Bone marrow (tissue), 2 donors: Measurements from ENCODE around the gene RAB31.

Source experiments
- DNase-seq, 2 donors: peaks; one replicate each; lab custom pipeline; 2025; lab: John Stamatoyannopoulos, UW

Gene RAB31

DNA sequence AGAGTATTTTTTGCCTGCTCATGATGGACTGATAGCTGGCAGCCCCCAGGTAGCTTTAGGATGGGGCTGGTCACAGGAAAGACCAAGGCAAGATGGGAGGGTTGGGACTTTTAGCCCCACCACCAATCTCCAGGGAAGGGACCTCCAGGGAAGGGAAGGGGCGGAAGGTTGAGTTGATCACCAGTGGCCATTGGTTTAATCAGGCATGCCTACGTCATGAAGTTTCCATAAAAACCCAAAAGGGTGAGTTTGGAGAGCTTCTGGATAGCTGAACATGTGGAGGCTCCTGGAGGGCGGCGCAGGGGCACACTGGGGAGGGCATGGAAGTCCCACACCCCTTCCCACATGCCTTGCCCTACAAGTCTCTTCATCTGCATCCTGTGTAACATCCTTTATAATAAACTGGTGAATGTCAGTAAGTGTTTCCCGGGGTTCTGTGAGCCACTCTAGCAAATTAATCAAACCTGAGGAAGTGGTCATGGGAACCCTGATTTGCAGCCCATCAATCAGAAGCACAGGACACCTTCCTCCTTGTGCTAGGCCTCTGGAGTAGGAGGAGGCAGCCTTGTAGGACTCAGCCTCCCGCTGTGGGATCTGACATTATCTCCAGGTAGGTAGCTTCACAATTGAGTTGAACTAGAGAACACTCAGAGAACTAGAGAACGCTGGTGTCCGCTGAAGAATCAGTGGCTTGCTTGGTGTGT is 30.3 kb downstream of the RAB31 start:
- DNase-seq, result no peak

DNA sequence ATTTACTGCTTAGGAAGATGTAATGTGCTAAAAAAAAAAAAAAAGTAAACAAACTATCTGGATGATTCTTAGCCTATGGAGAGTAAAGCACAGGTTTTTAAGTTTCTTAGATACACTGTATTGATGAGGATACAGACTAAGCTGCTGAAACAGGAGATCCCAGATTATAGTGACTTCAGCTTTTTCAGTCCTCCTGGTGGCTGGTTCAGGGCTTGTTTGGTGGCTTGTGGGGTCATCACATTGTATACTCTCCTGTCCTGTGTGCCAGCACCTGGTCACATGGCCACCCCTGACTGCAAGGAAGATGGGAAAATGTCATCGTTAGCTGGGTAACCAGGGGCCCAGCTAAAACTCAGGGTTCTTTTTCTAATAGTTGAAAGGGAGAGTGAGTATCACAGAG is 31.4 kb downstream of the RAB31 start:
- DNase-seq, result no peak

DNA sequence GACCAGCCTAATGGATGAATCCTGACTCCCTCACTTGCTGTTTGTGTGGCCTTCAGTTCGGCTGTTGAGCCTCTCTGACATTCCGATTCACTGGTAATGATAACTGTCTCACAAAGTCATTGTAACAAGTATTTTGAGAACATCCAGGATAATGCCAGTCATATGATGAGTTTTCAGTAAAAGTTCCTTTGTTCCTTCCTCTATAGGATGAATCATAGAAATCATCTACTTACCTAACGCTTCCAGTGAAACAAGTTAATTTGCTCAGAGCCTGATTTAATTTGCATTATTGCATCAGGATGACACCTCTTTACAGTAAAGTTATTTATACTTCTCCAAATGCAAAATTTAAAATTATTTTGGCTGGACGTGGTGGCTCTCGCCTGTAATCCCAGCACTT is 32.0 kb downstream of the RAB31 start:
- DNase-seq, result no peak

DNA sequence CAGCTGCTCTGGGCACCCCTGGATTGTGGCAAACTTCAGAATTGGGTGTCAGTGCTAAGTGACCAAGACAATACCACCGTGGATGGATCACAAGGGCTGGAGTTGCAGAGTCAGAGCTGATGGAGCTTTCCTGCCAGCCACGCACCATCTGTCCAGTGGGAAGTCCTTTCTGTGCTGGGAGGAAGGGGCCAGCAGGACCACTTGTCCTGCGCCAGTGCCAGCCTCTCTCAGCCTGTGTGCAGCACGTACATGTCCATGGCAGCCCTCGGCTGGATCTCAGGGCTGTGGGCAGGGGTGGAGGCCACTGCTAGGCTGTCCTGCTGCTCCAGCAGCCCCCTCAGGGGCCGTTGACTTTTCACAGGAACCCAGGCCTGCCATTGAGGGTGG is 33.3 kb downstream of the RAB31 start:
- DNase-seq, result no peak

DNA sequence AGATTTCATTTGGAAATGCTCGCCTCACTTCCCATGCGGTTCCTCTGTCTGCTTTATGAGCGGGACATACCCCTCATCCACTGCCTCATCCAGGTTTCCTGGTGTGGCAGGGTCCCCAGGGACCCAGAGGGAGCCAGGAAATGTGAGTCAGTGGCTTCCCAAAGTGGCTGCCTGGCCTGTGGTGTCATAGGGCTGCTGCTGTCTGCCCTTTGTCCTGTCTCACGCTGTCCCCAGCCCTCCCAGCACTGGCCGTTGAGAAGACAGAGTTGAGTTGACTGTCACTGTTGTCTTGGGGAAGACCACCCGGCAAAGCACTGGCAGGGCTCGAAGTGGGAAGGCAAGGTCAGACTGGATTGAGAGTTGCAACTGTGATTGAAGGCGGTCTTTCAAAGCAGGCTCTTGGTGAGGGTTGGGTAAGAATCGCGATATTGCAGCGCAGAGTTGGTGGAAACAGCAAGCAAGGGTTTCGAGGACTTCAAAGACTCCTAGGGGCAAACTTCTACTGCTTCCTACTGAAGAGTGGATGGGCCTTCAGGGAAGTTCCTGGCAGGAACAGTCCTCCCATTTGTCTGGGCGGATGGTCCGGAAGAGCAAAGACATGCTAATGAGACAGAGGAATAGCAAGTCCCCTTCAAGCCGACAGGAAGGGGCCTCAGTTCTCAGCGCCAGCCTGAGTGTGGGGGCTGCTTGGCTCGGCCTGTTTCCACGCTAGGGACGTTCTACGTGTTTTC is 33.9 kb downstream of the RAB31 start:
- no peak for DNase-seq

DNA sequence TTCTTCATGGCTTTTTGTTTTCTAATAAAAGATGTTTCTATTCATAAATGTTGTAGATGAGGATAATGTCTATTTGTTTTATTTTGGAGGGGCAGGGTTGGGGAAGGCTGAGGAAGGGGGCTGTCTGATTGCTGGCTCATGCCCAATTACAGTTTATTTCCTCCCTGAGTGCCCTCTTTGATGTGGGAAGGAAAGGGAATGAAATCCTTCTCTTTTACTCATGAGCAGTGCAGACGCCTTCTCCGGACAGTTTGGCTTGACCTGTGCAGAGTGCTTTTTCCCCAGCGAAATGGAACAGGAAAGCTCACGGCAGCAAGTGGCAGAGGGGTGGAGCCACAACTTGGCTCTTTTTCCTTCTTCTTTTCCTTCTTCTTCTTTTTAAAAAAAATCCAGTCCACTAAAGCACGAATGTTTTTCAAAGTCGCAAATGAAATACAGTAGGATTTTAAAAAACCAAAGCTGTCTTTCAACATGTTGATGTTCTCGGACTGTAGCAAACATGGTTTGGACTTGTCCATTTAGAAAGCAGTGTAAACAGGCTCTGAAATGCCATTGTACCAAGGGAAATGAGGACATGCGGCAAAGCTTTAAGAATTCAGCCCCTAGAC is 34.5 kb downstream of the RAB31 start:
- no peak for DNase-seq

DNA sequence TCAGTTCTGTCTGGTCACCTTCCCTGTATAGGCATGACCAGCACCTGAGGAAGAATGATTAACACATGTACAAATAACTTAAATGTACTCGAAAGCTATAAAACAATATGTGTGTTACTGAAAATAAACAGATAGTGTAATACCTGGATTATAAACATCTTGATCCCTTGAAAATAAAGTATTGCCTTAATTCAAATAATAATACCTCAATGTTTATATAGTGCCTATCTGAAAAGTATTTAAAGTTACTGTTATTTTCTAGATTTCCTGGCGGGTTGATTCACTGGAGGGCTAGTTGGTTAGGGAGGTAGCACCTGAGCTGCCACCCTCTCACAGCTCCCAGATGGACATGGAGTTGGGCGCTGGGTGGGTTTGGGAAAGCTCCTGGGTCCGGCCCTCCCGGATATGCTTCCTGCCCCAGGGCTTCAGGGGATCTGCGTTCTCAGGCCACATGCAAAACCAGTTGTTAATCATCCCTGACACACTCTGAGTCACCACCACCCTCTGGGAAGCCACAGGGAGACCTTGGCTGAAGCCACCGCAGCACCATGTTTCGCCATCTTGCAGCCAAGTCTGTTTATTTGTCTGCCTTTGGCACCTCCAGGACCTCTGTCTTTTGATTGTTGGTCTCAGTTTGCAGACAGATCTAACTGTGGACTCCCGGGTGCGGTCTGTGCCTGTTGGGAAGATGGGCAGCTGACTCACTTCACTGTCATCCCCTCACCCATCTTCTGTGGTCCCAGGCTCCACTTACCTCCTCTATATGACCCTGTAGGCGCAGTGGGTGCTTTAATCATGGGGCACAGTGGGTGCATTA is 35.3 kb downstream of the RAB31 start:
- peak; percentile 12 to 56 for DNase-seq

DNA sequence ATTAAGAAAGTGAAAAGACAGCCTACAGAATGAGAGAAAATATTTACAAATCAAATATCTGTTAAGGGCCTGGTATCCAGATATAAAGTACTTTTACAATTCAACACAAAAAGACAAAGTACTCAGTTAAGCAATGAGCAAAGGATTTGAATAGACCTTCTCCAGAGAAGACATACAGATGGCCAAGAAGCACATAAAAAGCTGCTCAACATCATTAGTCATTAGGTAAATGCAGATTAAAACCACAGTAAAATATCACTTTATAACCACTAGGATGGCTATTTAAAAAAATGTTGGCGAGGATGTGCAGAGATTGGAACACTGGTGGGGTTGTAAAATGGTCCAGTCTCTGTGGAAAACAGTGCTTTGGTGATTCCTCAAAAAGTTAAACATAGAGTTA is 38.9 kb downstream of the RAB31 start:
- no peak for DNase-seq

DNA sequence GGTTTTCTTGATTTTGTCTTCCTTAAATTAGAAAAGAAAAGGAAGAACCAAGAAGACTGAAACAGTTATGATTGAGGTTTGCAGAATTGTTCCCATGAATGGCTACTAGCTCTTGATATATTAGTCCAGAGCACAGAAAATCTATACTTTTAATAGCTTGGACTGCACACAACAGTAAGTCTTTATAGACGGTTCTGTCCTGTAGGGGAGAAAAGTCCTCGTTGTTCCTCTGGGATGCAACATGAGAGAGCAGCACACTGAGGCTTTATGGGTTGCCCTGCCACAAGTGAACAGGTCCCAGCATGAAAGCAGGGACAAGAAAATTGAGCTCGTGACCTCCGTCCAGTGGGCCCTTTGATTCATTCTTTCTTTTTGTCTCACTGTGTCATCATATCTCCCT is 41.5 kb downstream of the RAB31 start:
- no peak for DNase-seq

DNA sequence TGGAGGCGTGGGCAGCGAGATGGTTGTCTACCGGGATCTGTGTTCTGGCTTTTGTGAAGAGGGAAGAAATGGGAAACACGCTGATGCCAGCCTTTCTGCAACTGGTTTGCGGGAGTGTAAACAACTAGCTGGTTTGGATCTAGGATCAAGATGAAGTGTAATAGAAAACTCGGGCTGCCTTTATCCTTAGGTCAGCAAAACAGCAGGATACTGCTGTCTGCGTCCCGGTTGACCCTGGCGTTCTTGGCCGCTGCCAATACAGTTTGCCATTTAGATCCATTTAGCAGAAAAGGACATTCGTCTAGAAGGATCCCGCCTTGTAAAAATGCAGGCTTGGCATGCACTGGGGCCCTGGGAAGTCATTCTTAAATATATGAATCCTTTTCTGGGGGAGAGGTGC is 42.0 kb downstream of the RAB31 start:
- no peak for DNase-seq

DNA sequence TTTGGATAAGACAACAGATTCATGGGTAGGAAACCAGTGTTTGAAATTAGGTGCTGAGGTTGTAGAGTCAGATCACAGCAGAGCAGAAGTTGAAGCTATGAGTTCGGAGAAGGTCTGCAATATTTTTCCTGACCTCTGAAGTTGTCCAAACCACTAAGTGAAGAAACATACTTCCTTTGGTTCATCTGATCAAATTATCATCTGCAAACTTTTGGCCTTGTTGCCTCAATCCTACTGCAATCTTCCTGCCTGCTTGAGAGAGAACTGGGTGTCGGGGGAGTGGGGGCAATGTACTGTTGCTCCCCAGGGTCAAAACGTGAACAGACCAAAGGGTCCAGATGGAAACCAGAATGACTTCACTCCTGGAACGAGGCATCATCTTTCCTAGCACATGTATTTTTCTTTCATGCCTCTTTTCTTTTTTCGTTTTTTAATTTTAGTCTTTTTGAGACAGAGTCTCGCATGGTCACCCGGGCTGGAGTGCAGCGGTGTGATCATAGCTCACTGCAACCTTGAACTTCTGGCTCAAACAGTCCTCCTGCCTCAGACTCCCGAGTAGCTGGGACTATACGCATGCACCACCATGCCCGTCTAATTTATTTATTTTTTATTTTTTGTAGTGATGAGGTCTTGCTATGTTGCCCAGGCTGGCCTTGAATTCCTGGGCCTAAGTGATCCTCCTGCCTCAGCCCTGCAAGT is 42.7 kb downstream of the RAB31 start:
- no peak for DNase-seq

DNA sequence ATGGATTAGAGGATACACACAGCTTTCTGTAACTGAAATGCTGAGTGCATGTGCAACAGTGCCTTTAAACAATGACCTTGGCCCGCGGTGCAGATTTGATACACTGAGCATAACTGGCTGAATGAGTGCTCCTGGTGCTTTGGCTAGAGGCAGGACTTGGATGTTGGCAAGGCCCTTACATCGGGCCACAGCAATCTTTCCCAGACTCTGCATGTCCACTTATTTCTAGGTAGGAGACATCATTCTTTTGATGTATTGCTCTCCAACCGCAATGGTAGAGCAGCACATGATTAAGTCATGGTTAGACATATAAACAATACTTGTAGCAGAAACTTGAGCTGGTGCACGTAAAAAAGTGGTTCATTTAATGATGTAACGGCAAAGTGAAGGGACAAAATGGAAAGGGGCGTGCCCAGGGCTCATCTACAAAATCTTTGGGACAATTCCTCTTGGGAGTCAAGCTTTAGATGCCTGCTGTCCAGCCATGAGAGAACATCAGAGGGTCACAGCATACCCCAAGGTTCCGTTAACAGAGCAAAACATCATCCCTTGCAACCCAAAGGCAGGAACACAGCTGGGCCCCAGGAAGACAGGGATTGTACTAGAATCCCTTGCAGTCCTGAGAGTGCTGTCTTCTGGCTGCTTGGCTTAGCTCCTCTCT is 43.4 kb downstream of the RAB31 start:
- DNase-seq, result no peak

DNA sequence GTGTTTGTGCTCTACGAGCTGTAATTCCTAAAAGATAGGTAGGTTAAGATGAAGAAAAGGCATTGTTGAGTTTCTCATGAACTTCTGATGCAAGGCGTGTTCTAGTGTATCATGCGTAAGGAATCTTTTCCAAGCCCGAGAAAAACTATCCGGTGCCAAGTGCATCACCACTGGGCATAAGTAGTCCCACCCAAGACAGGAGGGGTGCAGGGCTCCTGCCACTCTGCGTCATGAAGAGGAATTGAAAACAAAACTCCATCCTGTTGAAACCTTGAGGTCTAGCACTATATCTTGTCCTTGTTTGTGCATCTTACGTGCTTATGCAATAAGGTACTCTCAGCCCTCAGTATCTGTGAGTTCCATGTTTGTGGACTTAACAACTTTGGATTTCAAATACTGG is 45.7 kb downstream of the RAB31 start:
- no peak for DNase-seq

DNA sequence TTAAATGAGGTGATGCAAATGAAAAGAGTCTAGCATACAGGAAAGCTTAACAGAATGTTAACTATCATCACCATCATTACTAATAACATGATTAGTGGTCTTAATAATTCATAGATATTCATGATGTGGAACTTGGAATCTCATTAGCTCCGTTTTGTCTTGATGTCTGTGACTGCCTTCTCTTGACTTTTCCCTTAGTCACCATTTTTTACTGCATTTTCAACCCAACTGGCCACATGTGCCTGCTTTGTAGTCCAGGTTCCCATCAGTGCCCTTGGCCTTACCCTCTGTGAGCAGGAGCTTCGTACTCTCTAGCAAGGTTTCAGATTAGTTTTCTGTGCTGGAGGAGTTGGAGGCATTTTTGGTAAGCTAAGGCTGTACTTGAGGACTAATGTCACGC is 47.0 kb downstream of the RAB31 start:
- no peak for DNase-seq

DNA sequence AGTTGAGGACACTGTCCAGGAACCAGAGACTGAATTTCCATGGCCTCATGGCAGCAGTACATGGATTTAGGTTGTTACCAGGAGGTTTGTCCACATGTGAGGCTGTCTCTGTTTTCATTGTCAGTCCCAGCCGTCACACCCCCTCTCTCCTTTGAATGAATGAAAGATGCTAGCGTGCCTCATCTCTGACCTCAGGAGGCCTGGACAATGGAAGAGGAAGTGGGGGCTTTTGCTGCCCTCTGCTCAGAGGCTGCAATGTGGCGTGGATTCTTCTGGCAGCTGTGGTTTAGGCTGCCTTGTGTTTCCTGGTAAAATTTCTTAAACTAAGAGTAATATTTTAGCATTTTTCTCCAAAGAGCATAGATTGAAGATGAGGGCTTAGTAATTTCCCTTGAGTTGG is 47.5 kb downstream of the RAB31 start:
- no peak for DNase-seq

DNA sequence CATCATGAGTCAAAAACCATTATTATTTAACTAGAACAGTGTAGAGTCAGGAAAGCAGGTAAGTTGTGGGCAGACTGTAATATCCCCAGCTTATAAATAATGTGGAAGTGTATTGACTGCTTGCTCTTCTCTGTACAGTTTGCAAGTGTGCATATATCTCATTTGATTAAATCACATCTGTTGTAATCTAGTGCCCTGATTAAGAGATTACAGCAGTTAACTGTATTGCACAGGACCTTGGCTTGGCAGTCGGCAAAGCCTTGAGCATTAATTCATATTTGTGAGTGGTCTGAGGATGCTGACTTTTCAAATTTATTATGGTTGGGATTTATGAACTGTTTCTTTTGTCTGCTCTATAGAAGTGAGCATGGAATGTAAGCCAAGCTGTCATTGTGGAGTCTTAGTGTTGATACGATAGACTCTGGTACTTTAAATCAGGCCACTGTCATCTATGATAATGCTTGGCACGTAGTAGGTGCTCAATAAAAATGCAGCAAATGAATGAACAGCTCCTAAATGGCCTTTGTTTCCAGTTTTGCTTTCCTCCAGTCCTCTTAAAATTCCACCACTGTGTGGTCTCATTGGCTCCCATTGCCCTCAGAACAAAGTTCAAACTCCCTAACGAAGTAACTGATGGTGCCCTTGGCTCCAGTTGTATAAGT is 48.3 kb downstream of the RAB31 start:
- DNase-seq, result no peak

DNA sequence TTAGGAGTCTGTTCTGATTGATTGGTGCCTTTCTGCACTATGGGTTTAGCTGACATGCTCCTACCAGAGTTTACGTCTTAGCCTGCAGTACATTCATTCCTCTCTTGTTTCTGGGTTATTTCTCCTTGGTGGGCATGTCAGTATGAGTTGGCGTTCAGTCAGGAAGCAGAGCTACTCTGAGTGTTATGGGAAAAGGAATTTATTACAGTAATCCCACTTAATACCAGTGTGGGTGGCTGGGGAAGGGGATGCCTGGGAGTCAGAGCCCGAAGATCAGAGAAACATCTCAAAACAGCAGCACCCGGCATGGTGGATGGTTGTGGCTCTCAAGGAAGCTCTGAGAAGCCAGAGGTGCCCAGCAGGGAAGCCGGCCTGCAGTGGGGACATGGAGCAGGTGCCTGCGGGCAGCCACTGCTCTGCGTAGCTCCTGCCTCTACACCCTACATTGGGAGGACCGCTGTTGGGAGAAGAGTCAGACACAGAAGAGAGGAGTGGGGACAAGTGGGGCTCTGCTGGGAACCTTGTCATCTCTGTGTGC is 48.9 kb downstream of the RAB31 start:
- no peak for DNase-seq

DNA sequence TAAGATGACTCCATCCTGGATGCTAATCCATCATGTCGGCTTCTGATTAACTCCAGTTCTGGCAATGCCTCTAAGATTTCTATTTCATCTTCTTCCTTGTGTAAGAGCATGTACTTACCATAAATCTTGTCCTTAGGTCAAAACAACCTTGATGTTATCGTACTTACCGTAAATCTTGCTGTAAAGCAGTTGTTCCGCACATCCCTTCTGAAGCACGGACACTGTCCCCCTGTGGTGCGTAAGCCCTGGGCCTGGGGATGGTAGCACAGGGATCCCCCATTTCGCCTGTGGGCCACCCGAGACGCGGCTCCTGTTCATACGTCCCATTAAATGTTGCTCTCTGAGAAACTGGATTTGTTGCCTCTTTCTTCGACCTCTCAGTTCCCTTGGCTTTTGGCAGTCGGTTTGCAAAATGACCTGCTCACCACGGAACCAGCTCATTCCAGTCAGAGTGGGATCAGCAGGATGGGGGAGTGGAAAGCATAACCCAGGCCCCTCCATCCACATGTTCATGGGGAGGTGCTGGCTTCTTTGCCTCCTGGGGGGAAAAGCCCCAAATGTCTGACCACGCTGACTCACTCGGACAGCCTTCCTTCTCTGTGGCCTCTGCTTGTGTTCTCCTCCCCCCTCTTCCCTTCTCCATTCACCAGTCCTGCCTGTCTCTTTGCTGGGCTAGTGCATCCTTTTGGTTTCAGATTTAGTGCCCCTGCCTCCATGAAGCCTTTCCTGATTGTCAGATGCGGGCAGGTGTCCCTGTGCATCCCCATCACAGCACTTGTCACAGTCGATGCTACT is 49.9 kb downstream of the RAB31 start:
- DNase-seq, result no peak

DNA sequence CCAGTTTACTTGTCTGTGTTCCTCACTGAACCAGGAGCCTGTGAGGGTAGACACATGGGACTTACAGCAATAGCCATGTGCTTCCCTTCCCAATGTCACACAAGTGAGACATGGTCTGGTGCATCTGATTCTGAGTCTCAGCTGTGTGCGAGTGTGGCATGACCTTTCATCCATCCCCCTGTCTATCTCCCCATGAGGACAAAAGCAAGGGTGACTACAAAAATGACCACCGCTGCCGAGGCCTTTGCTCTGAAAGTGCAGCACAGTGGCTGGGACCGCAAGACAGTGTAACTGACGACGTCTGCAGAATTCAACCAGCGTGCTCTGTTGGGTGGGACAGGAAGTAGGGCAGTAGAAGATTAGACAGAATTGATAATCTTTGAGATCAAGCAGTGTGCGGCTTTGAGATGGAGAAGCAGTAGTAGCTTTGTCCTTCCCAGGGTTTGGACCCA is 50.5 kb downstream of the RAB31 start:
- DNase-seq, result no peak

DNA sequence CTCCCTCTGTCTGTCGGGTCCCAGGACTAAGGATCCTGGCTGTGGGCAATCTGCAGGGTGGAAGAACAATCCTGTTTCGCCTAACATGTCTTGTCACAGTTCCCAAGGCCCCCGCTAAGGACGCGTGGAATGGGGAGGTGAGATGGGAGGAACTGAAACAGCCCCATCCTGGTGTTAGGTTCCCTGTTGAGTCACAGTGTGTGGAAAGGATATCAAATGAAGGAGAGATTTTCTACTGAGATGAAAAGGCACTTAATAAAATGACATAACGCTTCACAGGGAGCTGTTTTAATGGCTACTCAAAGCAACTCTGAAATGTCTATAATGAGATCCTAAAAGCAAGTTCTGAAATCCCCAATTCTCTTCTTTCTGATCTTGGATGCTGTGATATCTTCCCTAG is 52.5 kb downstream of the RAB31 start:
- DNase-seq, result no peak
